PC-9 (cell line): ENCODE results near the gene VCX. TPM values are rescaled to one million over a fixed set of nuclear protein-coding genes. Genes with fewer than 3 reads are reported as not detected.

Experiments
- BruUV-seq: library from RNA; stranded (reverse); fragments of 400-500 nt; replicated peaks from 2 replicates; lab custom pipeline; 2021; lab: Mats Ljungman, UMichigan
- CTCF ChIA-PET: fragments of 300-600 bp; sonication (Branson Sonifier 250); formaldehyde crosslinking; loops from one replicate; lab custom pipeline; 2022; ENCODE audit warnings: antibody characterized with exemption; lab: Charles Lee
- POLR2A ChIA-PET: fragments of 300-600 bp; sonication (Branson Sonifier 250); formaldehyde crosslinking; loops from one replicate; lab custom pipeline; 2022; ENCODE audit warnings: antibody characterized with exemption; ENCODE audit not compliant: unreplicated experiment; lab: Charles Lee
- DNase-seq, 2 experiments: peaks; one replicate each; pipeline versions ENCODE4 v3.0.0 to v3.0.0-alpha.2; 2015 to 2022; ENCODE audit warnings: mixed read lengths in 1 of 2
- H2AFZ ChIP-seq: fragments of 200-600 bp; sonication (generic); 2 replicates; pipeline ENCODE4 v1.8.1; 2017; ENCODE audit warnings: antibody characterized with exemption
- H3F3A ChIP-seq: fragments of 200-600 bp; sonication (generic); 2 replicates; pipeline ENCODE4 v1.8.1; 2017; ENCODE audit warnings: antibody characterized with exemption, mild to moderate bottlenecking, low read depth; ENCODE audit not compliant: insufficient read depth
- H3K27ac ChIP-seq: fragments of 200-600 bp; sonication (generic); 2 replicates; pipeline ENCODE4 v1.6.1; 2016; ENCODE audit warnings: mixed run types
- H3K27me3 ChIP-seq: fragments of 200-600 bp; sonication (generic); 2 replicates; pipeline ENCODE4 v1.6.1; 2016; ENCODE audit warnings: low read depth, mixed run types; ENCODE audit not compliant: insufficient read depth
- H3K36me3 ChIP-seq: fragments of 200-600 bp; sonication (generic); 2 replicates; pipeline ENCODE4 v1.6.1; 2016; ENCODE audit warnings: low read depth, mixed run types
- H3K4me1 ChIP-seq: fragments of 200-600 bp; sonication (generic); replicated peaks from 2 replicates; pipeline ENCODE4 v1.6.1; 2016; ENCODE audit warnings: mixed run types; ENCODE audit not compliant: insufficient read depth
- H3K4me2 ChIP-seq: fragments of 200-600 bp; sonication (generic); 2 replicates; pipeline ENCODE4 v1.6.1; 2017; ENCODE audit warnings: mixed run types
- H3K4me3 ChIP-seq: fragments of 200-600 bp; sonication (generic); 2 replicates; pipeline ENCODE4 v1.6.1; 2016; ENCODE audit warnings: mixed run types
- H3K79me2 ChIP-seq: fragments of 200-600 bp; sonication (generic); 2 replicates; pipeline ENCODE4 v1.6.1; 2017; ENCODE audit warnings: low read depth, mixed run types
- H3K9me2 ChIP-seq: fragments of 200-600 bp; sonication (generic); 2 replicates; pipeline ENCODE4 v1.8.1; 2017; ENCODE audit warnings: mild to moderate bottlenecking; ENCODE audit not compliant: insufficient read depth
- H3K9me3 ChIP-seq: fragments of 200-600 bp; sonication (generic); 2 replicates; pipeline ENCODE4 v1.8.1; 2016; ENCODE audit warnings: low read depth; ENCODE audit not compliant: insufficient read depth
- H4K20me1 ChIP-seq: fragments of 200-600 bp; sonication (generic); 2 replicates; pipeline ENCODE4 v1.8.1; 2017; ENCODE audit not compliant: insufficient read depth
- CTCF ChIP-seq: fragments of 200-600 bp; sonication (generic); conservative IDR thresholded peaks from 2 replicates; pipeline ENCODE4 v1.6.1; 2017; ENCODE audit warnings: mixed run types, antibody characterized with exemption, mild to moderate bottlenecking, moderate library complexity
- EZH2 ChIP-seq: fragments of 200-600 bp; sonication (generic); IDR thresholded peaks from 2 replicates; pipeline ENCODE4 v1.8.0; 2017; ENCODE audit warnings: antibody characterized with exemption, low read depth
- intact Hi-C: fragments of 100-400 bp; cut with micrococcal nuclease; formaldehyde crosslinking; loops from one replicate; pipeline ENCODE4 v1.10.0; 2022; ENCODE audit not compliant: unreplicated experiment
- total RNA-seq: library from RNA; stranded (reverse); gene quantifications from 2 replicates; pipeline ENCODE4 v1.2.3, GENCODE V29; 2021

The VCX gene
- total RNA-seq, 1 experiment from 2014 or later, result 0.57 TPM

GRCh38 chrX:7889135-7889534 lies 46.2 kb downstream of the VCX start:
- DNase-seq, result no peak
- Histone ChIP-seq H3F3A (no peaks in the 10 kb centered on the region), H3K9me3 (no peaks in the 10 kb centered on the region), H3K4me3 (no peak overlapping the region), H3K27me3 (no peaks in the 10 kb centered on the region), H3K4me1 (no peaks in the 10 kb centered on the region), H3K9me2 (no peaks in the 10 kb centered on the region), H3K36me3 (no peaks in the 10 kb centered on the region), H3K4me2 (no peak overlapping the region), H3K79me2 (no peaks in the 10 kb centered on the region), H2AFZ (no peak overlapping the region), H4K20me1 (no peaks in the 10 kb centered on the region), H3K27ac (no peak overlapping the region)
- no TSS peak for BruUV-seq
- TF ChIP-seq EZH2 (no peak), CTCF (no peak)
- POLR2A ChIA-PET, result no interaction called here
- intact Hi-C loops, result no loop called here
- CTCF ChIA-PET, result no interaction called here

GRCh38 chrX:7889680-7890079 lies 46.7 kb downstream of the VCX start:
- no peaks in the 10 kb centered on the region for H3K27me3 ChIP-seq
- DNase-seq, result no peak
- TF ChIP-seq CTCF, result no peak
- TF ChIP-seq EZH2, result no peak
- no peak overlapping the region for H2AFZ ChIP-seq
- no peaks in the 10 kb centered on the region for H4K20me1 ChIP-seq
- BruUV-seq, result no TSS peak
- no peak overlapping the region for H3K27ac ChIP-seq
- no peaks in the 10 kb centered on the region for H3K9me3 ChIP-seq
- H3K9me2 ChIP-seq, result no peaks in the 10 kb centered on the region
- CTCF ChIA-PET, result no interaction called here
- no peak overlapping the region for H3K4me2 ChIP-seq
- no peaks in the 10 kb centered on the region for H3K36me3 ChIP-seq
- no peaks in the 10 kb centered on the region for H3K4me1 ChIP-seq
- no peaks in the 10 kb centered on the region for H3F3A ChIP-seq
- POLR2A ChIA-PET, result no interaction called here
- intact Hi-C loops, result no loop called here
- no peak overlapping the region for H3K4me3 ChIP-seq
- no peaks in the 10 kb centered on the region for H3K79me2 ChIP-seq

- TF ChIP-seq EZH2 (no peak), CTCF (no peak)
- H3K4me2 ChIP-seq, result no peak overlapping the region
- H4K20me1 ChIP-seq, result no peaks in the 10 kb centered on the region
- intact Hi-C loops, result no loop called here
- H3K4me1 ChIP-seq, result no peaks in the 10 kb centered on the region
- H3K9me2 ChIP-seq, result no peaks in the 10 kb centered on the region
- no peaks in the 10 kb centered on the region for H3K27me3 ChIP-seq
- no peak overlapping the region for H2AFZ ChIP-seq
- ChIA-PET CTCF (no interaction called here), POLR2A (no interaction called here)
- no peaks in the 10 kb centered on the region for H3K9me3 ChIP-seq
- no peaks in the 10 kb centered on the region for H3F3A ChIP-seq
- H3K36me3 ChIP-seq, result no peaks in the 10 kb centered on the region
- no peak for DNase-seq
- no peak overlapping the region for H3K27ac ChIP-seq
- no TSS peak for BruUV-seq
- H3K79me2 ChIP-seq, result no peaks in the 10 kb centered on the region
- no peak overlapping the region for H3K4me3 ChIP-seq
These were observed 49.0 kb downstream of the VCX start for GRCh38 chrX:7891928-7892327.

Other genes with a start within 250 kb of the VCX start
- 25.9 and 29.1 TPM in 2 replicates for gene PNPLA4, start 84.2 kb downstream of the VCX start, total RNA-seq